ENCODE data around the gene SYTL3.

GRCh38 chr6:158798311-158798710 lies 148.5 kb downstream of the SYTL3 start:
- TF ChIP-seq CTCF (conservative IDR thresholded peaks at IDR 0.05) (no peak), EZH2 (IDR thresholded peaks at IDR 0.05; ENCODE audit: low read depth) (no peak)
